IMR-90 (cell line): ENCODE measurements around the gene ADGRB3. TPM values are rescaled to one million over a fixed set of nuclear protein-coding genes. Genes with fewer than 3 reads are reported as not detected.

Experiments
- ATAC-seq: fragments of 200-7000 bp; cut with Tn5 transposase; 2 replicates; pipeline ENCODE4 v1.9.1; 2020; ENCODE audit warnings: low read depth, mild to moderate bottlenecking, moderate library complexity
- BruUV-seq: library from RNA; stranded (reverse); fragments of 400-500 nt; replicated peaks from 2 replicates; lab custom pipeline; 2021; lab: Mats Ljungman, UMichigan
- CTCF ChIA-PET: fragments of 300-600 bp; formaldehyde crosslinking; extraction: SDS; loops from one replicate; lab custom pipeline; 2021; ENCODE audit warnings: antibody characterized with exemption; lab: Yijun Ruan, JAX
- POLR2A ChIA-PET: fragments of 300-600 bp; sonication (Branson Sonifier 250); formaldehyde crosslinking; loops from one replicate; lab custom pipeline; 2022; ENCODE audit warnings: antibody characterized with exemption; ENCODE audit not compliant: unreplicated experiment; lab: Charles Lee
- DNase-seq: peaks from one replicate; pipeline ENCODE4 v3.0.0; 2013
- H2AFZ ChIP-seq: replicated peaks from 2 replicates; pipeline ENCODE3; 2013; ENCODE audit warnings: low read length, mild to moderate bottlenecking; ENCODE audit not compliant: poor library complexity
- H2AK5ac ChIP-seq: 2 replicates; pipeline ENCODE4 v1.6.1; 2013; ENCODE audit warnings: low read depth, low read length, inconsistent platforms
- H2AK9ac ChIP-seq: replicated peaks from 2 replicates; pipeline ENCODE3; 2013; ENCODE audit warnings: mild to moderate bottlenecking, low read depth, low read length, moderate library complexity; ENCODE audit not compliant: poor library complexity
- H2BK120ac ChIP-seq: 2 replicates; pipeline ENCODE4 v1.6.1; 2013; ENCODE audit warnings: low read depth, low read length, inconsistent platforms
- H2BK15ac ChIP-seq: 3 replicates; pipeline ENCODE4 v1.6.1; 2013; ENCODE audit warnings: low read depth, low read length, inconsistent platforms
- H2BK20ac ChIP-seq: 2 replicates; pipeline ENCODE4 v1.6.1; 2013; ENCODE audit warnings: low read depth, mild to moderate bottlenecking, inconsistent platforms, low read length, moderate library complexity
- H2BK5ac ChIP-seq: 2 replicates; pipeline ENCODE4 v1.6.1; 2013; ENCODE audit warnings: mild to moderate bottlenecking, low read depth, low read length, inconsistent platforms; ENCODE audit not compliant: poor library complexity, severe bottlenecking
- H3K14ac ChIP-seq: replicated peaks from 2 replicates; pipeline ENCODE4 v1.6.1; 2013; ENCODE audit warnings: low read depth, low read length, inconsistent platforms
- H3K18ac ChIP-seq: 2 replicates; pipeline ENCODE4 v1.6.1; 2013; ENCODE audit warnings: low read depth, low read length, control low read depth
- H3K23ac ChIP-seq: 2 replicates; pipeline ENCODE4 v1.6.1; 2013; ENCODE audit warnings: low read depth, low read length, inconsistent platforms
- H3K27ac ChIP-seq: 2 replicates; pipeline ENCODE4 v1.5.1; 2013; ENCODE audit warnings: mild to moderate bottlenecking, control low read depth, low read length; ENCODE audit not compliant: insufficient read depth
- H3K27me3 ChIP-seq: 2 replicates; pipeline ENCODE4 v1.6.1; 2013; ENCODE audit warnings: low read length; ENCODE audit not compliant: control insufficient read depth, insufficient read depth
- H3K36me3 ChIP-seq: 2 replicates; pipeline ENCODE4 v1.6.1; 2013; ENCODE audit warnings: low read length, mixed read lengths; ENCODE audit not compliant: control insufficient read depth, insufficient read depth
- H3K4ac ChIP-seq: 2 replicates; pipeline ENCODE4 v1.6.1; 2013; ENCODE audit warnings: low read depth, low read length, inconsistent platforms
- H3K4me1 ChIP-seq: 2 replicates; pipeline ENCODE4 v1.6.1; 2013; ENCODE audit warnings: low read length, mixed read lengths; ENCODE audit not compliant: control insufficient read depth, insufficient read depth
- H3K4me2 ChIP-seq: 2 replicates; pipeline ENCODE4 v1.6.1; 2013; ENCODE audit warnings: low read depth, mild to moderate bottlenecking, control low read depth, low read length, moderate library complexity
- H3K4me3 ChIP-seq: 2 replicates; pipeline ENCODE4 v1.5.1; 2013; ENCODE audit warnings: low read depth, mild to moderate bottlenecking, control low read depth, low read length, moderate library complexity; ENCODE audit not compliant: insufficient read depth
- H3K56ac ChIP-seq: 2 replicates; pipeline ENCODE4 v1.6.1; 2013; ENCODE audit warnings: low read length, inconsistent platforms; ENCODE audit not compliant: insufficient read depth; ENCODE audit errors: extremely low read depth
- H3K79me1 ChIP-seq, 2 experiments: 2 replicates each; pipeline ENCODE4 v1.6.1; 2013; ENCODE audit warnings: low read length in 2 of 2, inconsistent platforms in 1 of 2, low read depth in 1 of 2
- H3K9ac ChIP-seq: 2 replicates; pipeline ENCODE4 v1.6.1; 2013; ENCODE audit warnings: low read depth, low read length, control low read depth
- H3K9me1 ChIP-seq: 2 replicates; pipeline ENCODE4 v1.6.1; 2013; ENCODE audit warnings: low read length, inconsistent platforms; ENCODE audit not compliant: insufficient read depth
- H3K9me3 ChIP-seq: 2 replicates; pipeline ENCODE4 v1.6.1; 2013; ENCODE audit warnings: low read length; ENCODE audit not compliant: control insufficient read depth, insufficient read depth
- H4K20me1 ChIP-seq: 2 replicates; pipeline ENCODE4 v1.6.1; 2013; ENCODE audit warnings: low read length, inconsistent platforms; ENCODE audit not compliant: insufficient read depth
- H4K5ac ChIP-seq: 2 replicates; pipeline ENCODE4 v1.6.1; 2013; ENCODE audit warnings: mild to moderate bottlenecking, low read depth, low read length, control low read depth
- H4K8ac ChIP-seq, 2 experiments: 2 replicates each; pipeline ENCODE4 v1.6.1; 2013; ENCODE audit warnings: low read depth in 2 of 2, low read length in 2 of 2, control low read depth in 1 of 2, inconsistent platforms in 1 of 2
- H4K91ac ChIP-seq: 2 replicates; pipeline ENCODE4 v1.6.1; 2013; ENCODE audit warnings: low read depth, low read length, inconsistent platforms; ENCODE audit not compliant: insufficient read depth
- BHLHE40 ChIP-seq: fragments of 150-350 bp; IDR thresholded peaks from 2 replicates; pipeline ENCODE4 v1.6.1; 2016; ENCODE audit warnings: mild to moderate bottlenecking, low read depth, low read length
- CEBPB ChIP-seq: IDR thresholded peaks from 2 replicates; pipeline ENCODE4 v1.6.1; 2012; ENCODE audit warnings: low read depth, low read length, improper control_type of control experiment
- CHD1 ChIP-seq: IDR thresholded peaks from 2 replicates; pipeline ENCODE4 v1.6.1; 2012; ENCODE audit warnings: low read depth, low read length, improper control_type of control experiment
- ELK1 ChIP-seq: fragments of 150-350 bp; IDR thresholded peaks from 2 replicates; pipeline ENCODE4 v1.6.1; 2016; ENCODE audit warnings: low read depth, mild to moderate bottlenecking, low read length, moderate library complexity, borderline replicate concordance
- FOS ChIP-seq: fragments of 150-350 bp; IDR thresholded peaks from 2 replicates; pipeline ENCODE4 v1.6.1; 2016; ENCODE audit warnings: low read depth, low read length
- MAFK ChIP-seq: IDR thresholded peaks from 2 replicates; pipeline ENCODE4 v1.6.1; 2012; ENCODE audit warnings: low read depth, low read length, improper control_type of control experiment
- MAZ ChIP-seq: IDR thresholded peaks from 2 replicates; pipeline ENCODE4 v1.6.1; 2012; ENCODE audit warnings: low read depth, mild to moderate bottlenecking, low read length, improper control_type of control experiment, moderate library complexity, borderline replicate concordance
- MXI1 ChIP-seq: IDR thresholded peaks from 2 replicates; pipeline ENCODE4 v1.6.1; 2012; ENCODE audit warnings: low read depth, mild to moderate bottlenecking, low read length, moderate library complexity, borderline replicate concordance
- NFE2L2 ChIP-seq: fragments of 150-350 bp; IDR thresholded peaks from 2 replicates; pipeline ENCODE4 v1.6.1; 2016; ENCODE audit warnings: low read depth, mild to moderate bottlenecking, low read length
- POLR2A ChIP-seq: IDR thresholded peaks from 2 replicates; pipeline ENCODE4 v1.6.1; 2012; ENCODE audit warnings: mild to moderate bottlenecking, low read depth, low read length
- RAD21 ChIP-seq: IDR thresholded peaks from 2 replicates; pipeline ENCODE4 v1.6.1; 2012; ENCODE audit warnings: low read length, improper control_type of control experiment
- RCOR1 ChIP-seq: IDR thresholded peaks from 2 replicates; pipeline ENCODE4 v1.6.1; 2012; ENCODE audit warnings: mild to moderate bottlenecking, low read length, improper control_type of control experiment; ENCODE audit not compliant: insufficient replicate concordance
- RFX5 ChIP-seq: IDR thresholded peaks from 2 replicates; pipeline ENCODE4 v1.8.0; 2012; ENCODE audit warnings: low read depth, mild to moderate bottlenecking, low read length, moderate library complexity
- SMC3 ChIP-seq: fragments of 150-350 bp; IDR thresholded peaks from 2 replicates; pipeline ENCODE4 v1.6.1; 2016; ENCODE audit warnings: low read depth, mild to moderate bottlenecking, antibody characterized with exemption, low read length, moderate library complexity
- WGBS, 2 experiments: methylation state at CpG; one replicate each; pipeline versions ENCODE4 v1.1.5 to v1.1.7; 2013; ENCODE audit warnings: missing lambda C conversion rate in 2 of 2; ENCODE audit not compliant: insufficient read length in 1 of 2; ENCODE audit errors: extremely low coverage in 2 of 2; 5-methylcytosine and 5-hydroxymethylcytosine counted together
- dilution Hi-C: fragments of 300-500 bp; cut with HindIII; formaldehyde crosslinking; loops from one replicate; pipeline ENCODE4 v1.14.3; 2018; ENCODE audit warnings: low sequenced_read_pairs; ENCODE audit not compliant: unreplicated experiment
- in situ Hi-C: fragments of 300-500 bp; cut with MboI; formaldehyde crosslinking; loops from 3 replicates; pipeline ENCODE4 v1.14.3; 2019; ENCODE audit warnings: low sequenced_read_pairs, inconsistent platforms, mixed read lengths
- intact Hi-C: fragments of 100-400 bp; cut with micrococcal nuclease; formaldehyde crosslinking; loops from 2 replicates; pipeline ENCODE4 v1.10.0; 2022
- polyA plus RNA-seq, 3 experiments: library from polyadenylated mRNA; depleted of rRNA; stranded (reverse); fragments of >200 nt; gene quantifications; 2 replicates each; pipeline ENCODE4 v1.2.3, GENCODE V29; 2012; ENCODE audit warnings: low replicate concordance in 1 of 3
- total RNA-seq: library from RNA; depleted of rRNA; stranded (reverse); fragments of >200 nt; gene quantifications from 2 replicates; pipeline ENCODE4 v1.2.3, GENCODE V29; 2012
- TF ChIP-seq, protein P1 (sequence below): fragments of 150-350 bp; IDR thresholded peaks from 2 replicates; pipeline ENCODE4 v1.6.1; 2017; ENCODE audit warnings: mild to moderate bottlenecking, antibody characterized with exemption, low read length, low read depth
- TF ChIP-seq, protein P2 (sequence below): conservative IDR thresholded peaks from 2 replicates; pipeline ENCODE4 v1.5.1; 2012; ENCODE audit warnings: mild to moderate bottlenecking, low read depth, low read length, improper control_type of control experiment

The ADGRB3 gene
- total and polyA plus RNA-seq, 2 of the 4 experiments (the other 2 are of a cell fraction), result not detected

- Histone ChIP-seq H2BK15ac (no peak overlapping the region), H3K4me3 (no peak overlapping the region), H3K9ac (no peak overlapping the region), H3K18ac (no peak overlapping the region), H3K4me1 (no peaks in the 10 kb centered on the region), H3K14ac (no peak overlapping the region), H3K27me3 (no peaks in the 10 kb centered on the region; the same call in 1 of the 2 replicates), H2BK120ac (no peak overlapping the region), H4K5ac (no peak overlapping the region), H3K23ac (no peak overlapping the region), H2AK9ac (no peak overlapping the region), H3K36me3 (no peaks in the 10 kb centered on the region), H2BK5ac (no peak overlapping the region), H4K20me1 (no peaks in the 10 kb centered on the region), H4K91ac (no peak overlapping the region), H3K56ac (no peak overlapping the region), H2AK5ac (no peak overlapping the region), H2BK20ac (no peak overlapping the region), H2AFZ (no peak overlapping the region), H3K4ac (no peak overlapping the region), H3K27ac (no peak overlapping the region), H3K9me1 (no peaks in the 10 kb centered on the region), H4K8ac (no peak overlapping the region), H3K9me3 (no peaks in the 10 kb centered on the region), H3K4me2 (no peak overlapping the region), H3K79me1 (no peaks in the 10 kb centered on the region)
- intact Hi-C loops, result no loop called here
- ChIA-PET CTCF (no interaction called here), POLR2A (no interaction called here)
- in situ Hi-C loops, result loop anchor here (25.0 kb wide), 1 partner anchor 321 kb away; no protein-coding TSS in a partner anchor
- no peak for DNase-seq
- no TSS peak for BruUV-seq
- no CpG with 5 or more reads among the region's 2 CpGs for WGBS, 2 experiments
- TF ChIP-seq NFE2L2 (no peak), CHD1 (no peak), RAD21 (no peak), RCOR1 (no peak), MXI1 (no peak), SMC3 (no peak), CEBPB (no peak), MAZ (no peak), POLR2A (no peak), ELK1 (no peak), MAFK (no peak), FOS (no peak), RFX5 (no peak), BHLHE40 (no peak)
- TF ChIP-seq, protein P1, sequence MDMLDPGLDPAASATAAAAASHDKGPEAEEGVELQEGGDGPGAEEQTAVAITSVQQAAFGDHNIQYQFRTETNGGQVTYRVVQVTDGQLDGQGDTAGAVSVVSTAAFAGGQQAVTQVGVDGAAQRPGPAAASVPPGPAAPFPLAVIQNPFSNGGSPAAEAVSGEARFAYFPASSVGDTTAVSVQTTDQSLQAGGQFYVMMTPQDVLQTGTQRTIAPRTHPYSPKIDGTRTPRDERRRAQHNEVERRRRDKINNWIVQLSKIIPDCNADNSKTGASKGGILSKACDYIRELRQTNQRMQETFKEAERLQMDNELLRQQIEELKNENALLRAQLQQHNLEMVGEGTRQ, result no peak
- TF ChIP-seq, protein P2, sequence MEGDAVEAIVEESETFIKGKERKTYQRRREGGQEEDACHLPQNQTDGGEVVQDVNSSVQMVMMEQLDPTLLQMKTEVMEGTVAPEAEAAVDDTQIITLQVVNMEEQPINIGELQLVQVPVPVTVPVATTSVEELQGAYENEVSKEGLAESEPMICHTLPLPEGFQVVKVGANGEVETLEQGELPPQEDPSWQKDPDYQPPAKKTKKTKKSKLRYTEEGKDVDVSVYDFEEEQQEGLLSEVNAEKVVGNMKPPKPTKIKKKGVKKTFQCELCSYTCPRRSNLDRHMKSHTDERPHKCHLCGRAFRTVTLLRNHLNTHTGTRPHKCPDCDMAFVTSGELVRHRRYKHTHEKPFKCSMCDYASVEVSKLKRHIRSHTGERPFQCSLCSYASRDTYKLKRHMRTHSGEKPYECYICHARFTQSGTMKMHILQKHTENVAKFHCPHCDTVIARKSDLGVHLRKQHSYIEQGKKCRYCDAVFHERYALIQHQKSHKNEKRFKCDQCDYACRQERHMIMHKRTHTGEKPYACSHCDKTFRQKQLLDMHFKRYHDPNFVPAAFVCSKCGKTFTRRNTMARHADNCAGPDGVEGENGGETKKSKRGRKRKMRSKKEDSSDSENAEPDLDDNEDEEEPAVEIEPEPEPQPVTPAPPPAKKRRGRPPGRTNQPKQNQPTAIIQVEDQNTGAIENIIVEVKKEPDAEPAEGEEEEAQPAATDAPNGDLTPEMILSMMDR, result no peak
- no peak for ATAC-seq
- dilution Hi-C loops, result no loop called here
Observed at GRCh38 chr6:68641172-68641571, 6.1 kb downstream of the ADGRB3 start.
